OCI-LY7 (cell line): ENCODE data around the gene CELF1. TPM values are rescaled to one million over a fixed set of nuclear protein-coding genes. Genes with fewer than 3 reads are reported as not detected.
"Not testable (repeated sequence)": the region's sequence is repeated elsewhere in the genome, so short reads cannot be mapped to it uniquely, and the experiment has no call there.

ENCODE experiments used
- BruUV-seq: library from RNA; stranded (reverse); fragments of 400-500 nt; replicated peaks from 2 replicates; lab custom pipeline; 2021; lab: Mats Ljungman, UMichigan
- CTCF ChIA-PET: fragments of 300-600 bp; sonication (Branson Sonifier 250); formaldehyde crosslinking; loops from one replicate; lab custom pipeline; 2022; ENCODE audit warnings: antibody characterized with exemption; ENCODE audit not compliant: unreplicated experiment; lab: Charles Lee
- POLR2A ChIA-PET: fragments of 300-600 bp; sonication (Branson Sonifier 250); formaldehyde crosslinking; loops from one replicate; lab custom pipeline; 2022; ENCODE audit warnings: antibody characterized with exemption; lab: Charles Lee
- DNase-seq: peaks from one replicate; pipeline ENCODE4 v3.0.0-alpha.2; 2015; ENCODE audit warnings: low spot score
- H2AFZ ChIP-seq: fragments of 200-600 bp; sonication (generic), shearing (Covaris generic); 2 replicates; pipeline ENCODE4 v1.6.1; 2014; ENCODE audit warnings: mild to moderate bottlenecking, antibody characterized with exemption, low read length, moderate library complexity
- H3K27ac ChIP-seq: fragments of 200-600 bp; sonication (generic); 2 replicates; pipeline ENCODE4 v1.5.1; 2014; ENCODE audit warnings: mixed run types, low read depth, mild to moderate bottlenecking, moderate library complexity, low read length, inconsistent platforms; ENCODE audit not compliant: poor library complexity, severe bottlenecking
- H3K36me3 ChIP-seq: fragments of 200-600 bp; sonication (generic); 2 replicates; pipeline ENCODE4 v1.6.1; 2014; ENCODE audit warnings: mild to moderate bottlenecking, antibody characterized with exemption, low read length, moderate library complexity, mixed read lengths; ENCODE audit not compliant: insufficient read depth
- H3K4me1 ChIP-seq: fragments of 200-600 bp; sonication (generic); 2 replicates; pipeline ENCODE4 v1.5.1; 2014; ENCODE audit warnings: mild to moderate bottlenecking, low read length; ENCODE audit not compliant: insufficient read depth, poor library complexity, severe bottlenecking
- H3K4me2 ChIP-seq: fragments of 200-600 bp; sonication (generic); 2 replicates; pipeline ENCODE4 v1.6.1; 2014; ENCODE audit warnings: mild to moderate bottlenecking, low read length
- H3K4me3 ChIP-seq: fragments of 200-600 bp; sonication (generic); 2 replicates; pipeline ENCODE4 v1.5.1; 2014; ENCODE audit warnings: mild to moderate bottlenecking, low read depth, low read length; ENCODE audit not compliant: poor library complexity, severe bottlenecking
- H3K79me2 ChIP-seq: fragments of 200-600 bp; sonication (generic); 2 replicates; pipeline ENCODE4 v1.6.1; 2016; ENCODE audit warnings: low read depth, mild to moderate bottlenecking, low read length, moderate library complexity, mixed read lengths; ENCODE audit not compliant: insufficient read depth
- H3K9me2 ChIP-seq: fragments of 200-600 bp; sonication (generic); 2 replicates; pipeline ENCODE4 v1.6.1; 2016; ENCODE audit warnings: mild to moderate bottlenecking, low read length, mixed read lengths; ENCODE audit not compliant: insufficient read depth
- H3K9me3 ChIP-seq: fragments of 200-600 bp; sonication (generic); 2 replicates; pipeline ENCODE4 v1.6.1; 2014; ENCODE audit warnings: mild to moderate bottlenecking, mixed run types, low read length, mixed read lengths
- H4K20me1 ChIP-seq: fragments of 200-600 bp; sonication (generic); 2 replicates; pipeline ENCODE4 v1.6.1; 2014; ENCODE audit warnings: mild to moderate bottlenecking, antibody characterized with exemption, low read length, moderate library complexity, mixed read lengths; ENCODE audit not compliant: insufficient read depth
- EZH2phosphoT487 ChIP-seq: fragments of 200-600 bp; sonication (generic); IDR thresholded peaks from 2 replicates; pipeline ENCODE4 v1.6.1; 2018; ENCODE audit warnings: low read depth, borderline replicate concordance, mild to moderate bottlenecking, mixed run types, antibody characterized with exemption, low read length, moderate library complexity, mixed read lengths
- intact Hi-C: fragments of 100-400 bp; cut with micrococcal nuclease; formaldehyde crosslinking; loops from one replicate; pipeline ENCODE4 v1.10.0; 2022; ENCODE audit not compliant: unreplicated experiment
- total RNA-seq, 2 experiments: library from RNA; depleted of rRNA in 1 of 2; stranded (reverse); fragments of >200 nt in 1 of 2; shearing (Covaris generic) in 1 of 2; gene quantifications; 2 replicates each; pipeline ENCODE4 v1.2.3, GENCODE V29; 2014 to 2022
- TF ChIP-seq, protein P1 (sequence below): fragments of 200-600 bp; sonication (generic); conservative IDR thresholded peaks from 2 replicates; pipeline ENCODE4 v1.5.1; 2014; ENCODE audit warnings: mild to moderate bottlenecking, antibody characterized with exemption, low read length, moderate library complexity, mixed read lengths

The CELF1 gene
- total RNA-seq, 2 experiments from 2014 or later, result 87.4 to 143 TPM

DNA sequence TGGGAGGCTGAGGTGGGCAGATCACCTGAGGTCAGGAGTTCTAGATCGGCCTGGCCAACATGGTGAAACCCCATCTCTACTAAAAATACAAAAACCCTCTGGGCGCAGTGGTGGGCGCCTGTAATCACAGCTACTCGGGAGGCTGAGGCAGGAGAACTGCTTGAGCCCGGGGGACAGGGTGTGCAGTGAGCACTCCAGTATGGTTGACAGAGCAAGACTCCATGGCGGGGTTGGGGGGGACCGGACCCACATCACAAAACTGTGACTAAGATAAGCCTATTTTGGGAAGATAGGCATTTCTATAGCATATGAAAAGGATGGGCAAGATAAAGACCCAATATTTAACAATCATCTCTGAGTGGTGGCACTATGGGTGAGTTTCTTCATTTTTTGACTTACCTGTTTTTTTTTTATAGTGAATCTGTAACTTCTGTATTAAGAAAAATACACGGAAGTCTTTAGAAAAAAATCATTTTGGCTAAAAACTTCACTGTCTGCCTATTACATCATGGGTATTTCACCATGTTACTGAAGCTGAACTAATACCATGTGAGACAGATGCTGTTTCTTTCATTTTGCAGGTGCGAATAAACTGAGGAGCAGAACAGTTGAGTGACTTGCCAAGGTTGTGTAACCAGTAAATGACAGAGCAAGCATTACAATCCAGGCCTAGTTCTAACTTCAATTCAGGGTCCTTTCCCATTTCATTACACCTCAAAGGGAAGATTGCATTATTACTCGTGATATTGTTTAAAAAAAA, 2.5 kb downstream of the CELF1 start:
- ChIA-PET CTCF (no interaction called here), POLR2A (interaction anchor here (0.7 kb wide), 2 partner anchors 303 to 384 kb away, joined by 3 read pairs; no protein-coding TSS in a partner anchor)
- H3K79me2 ChIP-seq, result peaks cover 70% of the 10 kb centered on the region
- BruUV-seq, result TSS peak; percentile 53
- H2AFZ ChIP-seq, result no peak overlapping the region
- peak overlapping the region; percentile 78 for H3K4me2 ChIP-seq
- H3K4me3 ChIP-seq, result peak overlapping the region; percentile 89
- H3K9me2 ChIP-seq, result no peaks in the 10 kb centered on the region
- DNase-seq, result peak; percentile 56
- peaks cover 25% of the 10 kb centered on the region; the same call in 1 of the 2 replicates for H4K20me1 ChIP-seq
- intact Hi-C loops, result loop anchor here (1.0 kb wide), 1 partner anchor 217 kb away; the partner anchor contains the start of gene FNBP4
- peaks cover 58% of the 10 kb centered on the region for H3K36me3 ChIP-seq
- TF ChIP-seq EZH2phosphoT487, result no peak
- TF ChIP-seq, protein P1, sequence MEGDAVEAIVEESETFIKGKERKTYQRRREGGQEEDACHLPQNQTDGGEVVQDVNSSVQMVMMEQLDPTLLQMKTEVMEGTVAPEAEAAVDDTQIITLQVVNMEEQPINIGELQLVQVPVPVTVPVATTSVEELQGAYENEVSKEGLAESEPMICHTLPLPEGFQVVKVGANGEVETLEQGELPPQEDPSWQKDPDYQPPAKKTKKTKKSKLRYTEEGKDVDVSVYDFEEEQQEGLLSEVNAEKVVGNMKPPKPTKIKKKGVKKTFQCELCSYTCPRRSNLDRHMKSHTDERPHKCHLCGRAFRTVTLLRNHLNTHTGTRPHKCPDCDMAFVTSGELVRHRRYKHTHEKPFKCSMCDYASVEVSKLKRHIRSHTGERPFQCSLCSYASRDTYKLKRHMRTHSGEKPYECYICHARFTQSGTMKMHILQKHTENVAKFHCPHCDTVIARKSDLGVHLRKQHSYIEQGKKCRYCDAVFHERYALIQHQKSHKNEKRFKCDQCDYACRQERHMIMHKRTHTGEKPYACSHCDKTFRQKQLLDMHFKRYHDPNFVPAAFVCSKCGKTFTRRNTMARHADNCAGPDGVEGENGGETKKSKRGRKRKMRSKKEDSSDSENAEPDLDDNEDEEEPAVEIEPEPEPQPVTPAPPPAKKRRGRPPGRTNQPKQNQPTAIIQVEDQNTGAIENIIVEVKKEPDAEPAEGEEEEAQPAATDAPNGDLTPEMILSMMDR, result no peak
- peaks cover 29% of the 10 kb centered on the region for H3K4me1 ChIP-seq
- peak overlapping the region; percentile 65 for H3K27ac ChIP-seq
- H3K9me3 ChIP-seq, result no peaks in the 10 kb centered on the region

DNA sequence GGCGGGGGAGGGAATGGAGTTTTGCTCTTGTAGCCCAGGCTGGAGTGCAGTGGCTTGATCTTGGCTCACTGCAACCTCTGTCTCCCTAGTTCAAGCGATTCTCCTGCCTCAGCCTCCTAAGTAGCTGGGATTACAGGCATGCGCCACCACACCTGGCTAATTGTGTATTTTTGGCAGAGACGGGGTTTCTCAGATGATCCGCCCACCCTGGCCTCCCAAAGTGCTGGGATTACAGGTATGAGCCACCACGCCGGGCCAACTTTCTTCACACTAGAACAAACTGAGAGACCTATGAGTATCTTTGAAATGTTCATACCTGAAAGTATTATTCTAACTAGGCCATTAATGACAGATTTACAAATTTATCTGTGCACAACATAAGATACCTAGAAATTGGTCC, 6.7 kb downstream of the CELF1 start:
- H3K4me3 ChIP-seq, H3K4me2 ChIP-seq, H2AFZ ChIP-seq, DNase-seq, H3K9me2 ChIP-seq, intact Hi-C loops, CTCF ChIA-PET, H3K27ac ChIP-seq, H3K9me3 ChIP-seq, BruUV-seq: not testable (repeated sequence)
- peaks cover 70% of the 10 kb centered on the region for H3K36me3 ChIP-seq
- POLR2A ChIA-PET, result interaction anchor here (0.6 kb wide), 1 partner anchor 334 kb away, joined by 3 read pairs; no protein-coding TSS in a partner anchor
- peaks cover 95% of the 10 kb centered on the region for H3K79me2 ChIP-seq
- peaks cover 22% of the 10 kb centered on the region for H4K20me1 ChIP-seq
- H3K4me1 ChIP-seq, result peaks cover 19% of the 10 kb centered on the region

DNA sequence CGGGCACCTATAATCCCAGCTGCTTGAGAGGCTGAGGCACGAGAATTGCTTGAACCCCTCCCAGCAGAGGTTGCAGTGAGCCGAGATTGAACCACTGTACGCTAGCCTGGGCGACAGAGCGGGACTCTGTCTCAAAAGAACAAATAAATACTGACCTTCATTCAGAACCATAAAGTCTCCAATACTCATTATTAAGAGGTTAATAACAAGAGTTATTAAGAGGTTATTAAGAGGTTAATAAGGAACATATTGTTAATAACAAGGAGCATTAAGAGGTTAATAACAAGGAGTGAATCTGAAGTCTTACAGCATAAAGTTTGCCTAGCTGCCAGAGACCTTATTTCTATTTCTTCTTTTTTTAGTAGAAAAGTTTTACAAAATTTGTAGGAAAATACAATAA, 7.6 kb downstream of the CELF1 start:
- peaks cover 9% of the 10 kb centered on the region for H3K4me1 ChIP-seq
- no peak for DNase-seq
- BruUV-seq, result no TSS peak
- no peak overlapping the region for H3K4me2 ChIP-seq
- H2AFZ ChIP-seq, result no peak overlapping the region
- CTCF ChIA-PET, result no interaction called here
- no peaks in the 10 kb centered on the region for H3K9me3 ChIP-seq
- H4K20me1 ChIP-seq, result peaks cover 13% of the 10 kb centered on the region
- H3K9me2 ChIP-seq, result no peaks in the 10 kb centered on the region
- H3K4me3 ChIP-seq, result no peak overlapping the region
- intact Hi-C loops, result no loop called here
- H3K27ac ChIP-seq, result no peak overlapping the region
- peaks cover 69% of the 10 kb centered on the region for H3K36me3 ChIP-seq
- TF ChIP-seq, protein P1, result no peak
- TF ChIP-seq EZH2phosphoT487, result no peak
- POLR2A ChIA-PET, result interaction anchor here (0.6 kb wide), 3 partner anchors 16 to 487 kb away, joined by 3 to 5 read pairs (median 4); no protein-coding TSS in a partner anchor
- H3K79me2 ChIP-seq, result peaks cover 95% of the 10 kb centered on the region
